Measurements from ENCODE around the gene PAX5.

GRCh38 chr9:36848946-36849345 lies 185.1 kb downstream of the PAX5 start:
- no peak for TF ChIP-seq POLR2A (IDR thresholded peaks at IDR 0.05)
- no peak for TF ChIP-seq POLR2AphosphoS5 (IDR thresholded peaks at IDR 0.05)
- no peak for TF ChIP-seq CTCF (IDR thresholded peaks at IDR 0.05)

Measured in breast epithelium (tissue), 3 donors.